Peyer's patch (tissue), 4 donors: ENCODE measurements around the gene TRAPPC2L.

ENCODE experiments used
- CTCF ChIP-seq, 6 experiments: fragments of 450-650 bp in 4 of 6; fragments of 200-600 bp in 2 of 6; sonication (generic) in 1 of 6; IDR thresholded peaks; one replicate each; pipeline ENCODE4 v1.5.1; 2017 to 2019; ENCODE audit warnings: antibody characterized with exemption in 6 of 6, mild to moderate bottlenecking in 3 of 6, moderate library complexity in 1 of 6
- POLR2A ChIP-seq, 2 donors: fragments of 450-650 bp; IDR thresholded peaks; one replicate each; pipeline ENCODE4 v1.5.1; 2017; ENCODE audit warnings: antibody characterized with exemption in 2 of 2, mild to moderate bottlenecking in 2 of 2, moderate library complexity in 2 of 2

GRCh38 chr16:88906020-88906419, 49.1 kb downstream of the TRAPPC2L start:
- TF ChIP-seq CTCF (IDR thresholded peaks at IDR 0.05) = no peak
- TF ChIP-seq POLR2A (IDR thresholded peaks at IDR 0.05) = no peak
